C4-2B (cell line): Measurements from ENCODE around the gene HOXA6.

Experiments used
- H3K27ac ChIP-seq: fragments of 450-650 bp; 2 replicates; pipeline ENCODE4 v1.5.1; 2017
- ZFX ChIP-seq: fragments of 450-650 bp; IDR thresholded peaks from 2 replicates; pipeline ENCODE4 v1.6.1; 2017
- TF ChIP-seq, protein P1 (sequence below): fragments of 450-650 bp; conservative IDR thresholded peaks from 2 replicates; pipeline ENCODE4 v1.5.1; 2017; ENCODE audit warnings: mild to moderate bottlenecking

Gene HOXA6

DNA sequence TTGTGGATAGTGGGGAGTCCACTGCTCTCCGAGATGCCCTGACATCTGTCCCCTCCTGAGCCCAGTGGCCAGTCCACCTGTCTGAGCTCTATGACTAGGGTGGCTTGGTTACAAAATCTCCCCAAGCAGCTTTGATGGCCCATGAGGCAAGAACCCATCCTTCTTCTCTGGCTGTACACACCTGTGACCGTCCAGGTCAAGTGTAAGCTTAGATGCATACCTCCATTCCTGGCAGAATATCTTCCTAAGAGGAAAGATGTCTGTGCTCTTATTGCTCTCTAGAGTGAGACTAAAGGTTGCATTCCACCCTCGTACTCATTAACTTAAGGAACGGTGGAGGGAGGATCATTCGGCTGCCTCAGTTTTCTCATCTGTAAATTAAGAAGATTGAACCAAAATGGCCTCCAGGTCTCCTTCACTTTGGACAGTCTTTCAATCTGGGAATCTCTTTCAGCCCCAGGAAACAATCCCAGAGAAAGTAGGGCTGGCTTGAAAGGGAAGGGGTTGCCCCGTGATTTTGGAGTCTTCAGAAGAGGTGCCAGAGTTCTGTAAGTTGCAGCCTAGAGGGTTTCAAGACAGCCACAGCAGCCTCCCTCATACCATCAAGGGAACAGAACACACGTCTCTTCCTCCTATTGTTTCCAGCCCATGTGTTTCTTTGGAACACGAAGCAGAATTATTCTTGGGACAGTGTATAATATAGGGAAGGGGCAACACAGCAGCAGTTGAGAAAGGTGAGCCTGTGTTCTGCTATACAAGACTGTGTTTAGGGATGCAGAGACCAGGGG, 22.5 kb downstream of the HOXA6 start:
- TF ChIP-seq, protein P1, sequence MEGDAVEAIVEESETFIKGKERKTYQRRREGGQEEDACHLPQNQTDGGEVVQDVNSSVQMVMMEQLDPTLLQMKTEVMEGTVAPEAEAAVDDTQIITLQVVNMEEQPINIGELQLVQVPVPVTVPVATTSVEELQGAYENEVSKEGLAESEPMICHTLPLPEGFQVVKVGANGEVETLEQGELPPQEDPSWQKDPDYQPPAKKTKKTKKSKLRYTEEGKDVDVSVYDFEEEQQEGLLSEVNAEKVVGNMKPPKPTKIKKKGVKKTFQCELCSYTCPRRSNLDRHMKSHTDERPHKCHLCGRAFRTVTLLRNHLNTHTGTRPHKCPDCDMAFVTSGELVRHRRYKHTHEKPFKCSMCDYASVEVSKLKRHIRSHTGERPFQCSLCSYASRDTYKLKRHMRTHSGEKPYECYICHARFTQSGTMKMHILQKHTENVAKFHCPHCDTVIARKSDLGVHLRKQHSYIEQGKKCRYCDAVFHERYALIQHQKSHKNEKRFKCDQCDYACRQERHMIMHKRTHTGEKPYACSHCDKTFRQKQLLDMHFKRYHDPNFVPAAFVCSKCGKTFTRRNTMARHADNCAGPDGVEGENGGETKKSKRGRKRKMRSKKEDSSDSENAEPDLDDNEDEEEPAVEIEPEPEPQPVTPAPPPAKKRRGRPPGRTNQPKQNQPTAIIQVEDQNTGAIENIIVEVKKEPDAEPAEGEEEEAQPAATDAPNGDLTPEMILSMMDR, result no peak
- TF ChIP-seq ZFX, result no peak
- H3K27ac ChIP-seq, result no peak overlapping the region

DNA sequence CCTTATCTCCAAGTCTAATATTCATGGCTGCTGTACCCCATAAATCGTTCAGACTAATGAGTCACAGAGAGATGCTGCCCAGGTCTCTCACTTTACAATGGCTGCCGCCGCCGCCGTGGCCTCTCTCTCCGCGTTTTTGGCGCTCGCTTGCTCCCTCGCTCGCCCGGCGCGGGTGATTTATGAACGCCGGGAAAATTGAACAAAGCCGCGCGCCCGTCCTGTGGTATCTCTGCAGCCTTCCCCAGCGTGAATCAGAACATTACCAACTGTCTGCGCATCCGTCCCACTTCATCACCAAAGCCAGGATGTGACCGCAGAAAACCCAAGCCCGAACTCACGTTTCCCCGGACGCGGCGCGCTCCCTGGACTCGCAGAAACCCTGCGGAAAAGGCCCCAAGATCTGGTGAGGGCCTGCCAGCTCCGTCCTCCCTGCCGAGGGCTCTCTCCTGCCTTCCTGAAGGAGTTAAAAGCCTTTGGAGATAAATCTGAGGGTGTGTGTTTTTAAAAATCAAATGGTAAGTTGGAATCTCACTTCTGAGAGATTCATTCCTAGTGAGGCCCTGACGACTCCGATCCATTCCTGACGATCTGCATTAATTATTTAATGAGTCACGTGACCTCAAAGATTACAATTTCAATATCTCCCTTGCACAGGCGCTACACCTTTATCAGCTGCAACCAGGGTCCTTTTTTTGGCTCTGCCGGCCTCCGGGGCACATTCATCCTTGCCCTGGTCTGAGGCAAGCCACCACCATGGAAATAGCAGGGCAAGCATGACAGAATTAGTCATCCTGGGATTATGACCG, 23.3 kb downstream of the HOXA6 start:
- TF ChIP-seq, protein P1, result no peak
- no peak for TF ChIP-seq ZFX
- no peak overlapping the region for H3K27ac ChIP-seq

DNA sequence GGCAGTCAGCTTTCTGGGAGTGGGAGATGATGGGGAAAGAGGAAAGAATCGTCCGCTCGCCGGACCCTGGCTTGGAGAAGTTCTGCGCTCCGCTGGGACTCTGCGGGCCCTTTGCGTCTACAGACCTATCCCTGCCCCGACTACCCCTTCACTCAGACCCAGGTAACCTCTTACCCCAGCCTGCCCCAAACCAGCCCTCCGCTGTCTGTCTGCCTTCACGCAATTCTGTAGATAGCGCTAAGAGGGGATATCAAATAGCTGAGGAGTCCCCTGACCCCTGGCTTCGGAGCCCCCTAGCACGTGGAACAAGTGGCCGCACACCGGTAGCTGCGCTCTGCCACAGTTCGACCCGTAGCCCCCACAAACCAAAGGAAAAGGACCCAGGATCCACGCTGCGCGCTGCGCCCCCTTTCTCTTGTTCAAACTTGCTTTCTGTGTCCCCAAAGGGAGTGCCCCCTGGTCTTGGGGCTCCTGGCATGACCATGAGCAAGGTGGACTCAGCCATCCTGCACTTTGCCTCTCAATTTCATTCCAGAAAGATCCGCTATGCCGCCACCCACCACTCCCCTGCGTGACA, 24.0 kb downstream of the HOXA6 start:
- no peak for TF ChIP-seq ZFX
- TF ChIP-seq, protein P1, result no peak

DNA sequence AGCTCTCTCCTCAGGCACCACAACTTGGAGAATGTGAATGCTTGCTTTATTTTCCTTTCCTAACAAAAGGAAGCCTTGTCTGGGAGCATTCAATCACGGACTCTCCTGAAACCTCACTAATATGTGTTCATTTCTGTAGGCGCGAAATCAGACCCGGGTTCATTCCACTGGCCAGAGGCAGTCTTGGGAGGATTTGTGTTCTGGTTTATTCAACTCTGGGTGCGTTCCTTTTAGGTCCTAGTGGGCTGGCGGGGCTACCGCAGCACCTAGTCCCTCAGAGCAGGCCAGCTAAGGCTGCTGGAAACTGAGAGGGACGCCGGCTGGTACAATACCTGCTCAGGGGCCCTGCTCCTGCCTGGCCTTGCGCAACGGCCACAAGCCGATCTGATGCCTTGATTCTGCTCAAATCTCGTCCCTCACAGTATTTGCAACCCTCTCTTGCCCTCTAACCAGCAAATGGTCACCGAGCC, 24.5 kb downstream of the HOXA6 start:
- TF ChIP-seq, protein P1, result no peak
- no peak for TF ChIP-seq ZFX
- no peak overlapping the region for H3K27ac ChIP-seq

More for the DNA sequence above, 24.0 kb downstream of the HOXA6 start:
- no peak overlapping the region for H3K27ac ChIP-seq

DNA sequence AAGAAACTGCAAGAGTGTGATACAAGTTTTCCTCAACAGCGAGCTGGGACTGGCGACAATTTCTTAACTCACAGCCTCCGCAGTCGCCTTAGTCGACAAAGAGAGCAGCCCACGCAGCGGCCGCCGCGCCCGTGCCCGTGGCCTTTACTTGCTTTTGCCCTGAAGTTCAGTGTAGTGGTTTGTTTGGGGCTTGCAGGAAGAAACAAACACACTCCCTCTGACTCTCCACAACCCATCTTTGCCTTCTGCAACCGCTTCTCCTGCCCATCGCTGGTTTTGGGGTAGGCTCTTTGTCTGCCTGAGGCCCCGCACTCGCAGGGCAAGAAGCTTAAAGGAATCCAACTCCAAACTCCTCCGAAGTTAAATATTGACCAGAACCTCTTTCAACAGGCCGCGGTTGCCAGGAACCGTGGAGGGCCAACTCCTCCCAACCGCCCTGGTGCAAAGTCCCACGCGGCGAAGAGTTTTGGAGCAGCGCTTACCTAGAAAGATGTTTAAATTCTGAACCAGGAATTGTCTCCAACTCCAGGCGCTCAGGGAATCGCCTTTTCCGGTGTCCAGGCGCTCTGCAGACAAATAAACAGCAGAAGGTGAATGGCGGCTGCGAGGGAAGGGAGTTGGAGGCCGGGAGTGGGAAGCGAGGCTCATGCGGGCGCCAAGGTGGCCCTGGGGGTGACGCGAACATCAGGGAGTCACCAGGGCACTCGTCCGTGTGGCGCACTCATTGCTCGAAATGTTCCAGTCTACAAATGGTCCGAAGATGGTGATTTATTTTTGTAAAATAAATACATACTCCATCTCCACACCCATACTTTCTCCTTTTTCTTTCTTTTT, 25.3 kb downstream of the HOXA6 start:
- TF ChIP-seq, protein P1, result no peak
- TF ChIP-seq ZFX, result no peak
- H3K27ac ChIP-seq, result peak overlapping the region; percentile 19; the same call in 1 of the 2 replicates

DNA sequence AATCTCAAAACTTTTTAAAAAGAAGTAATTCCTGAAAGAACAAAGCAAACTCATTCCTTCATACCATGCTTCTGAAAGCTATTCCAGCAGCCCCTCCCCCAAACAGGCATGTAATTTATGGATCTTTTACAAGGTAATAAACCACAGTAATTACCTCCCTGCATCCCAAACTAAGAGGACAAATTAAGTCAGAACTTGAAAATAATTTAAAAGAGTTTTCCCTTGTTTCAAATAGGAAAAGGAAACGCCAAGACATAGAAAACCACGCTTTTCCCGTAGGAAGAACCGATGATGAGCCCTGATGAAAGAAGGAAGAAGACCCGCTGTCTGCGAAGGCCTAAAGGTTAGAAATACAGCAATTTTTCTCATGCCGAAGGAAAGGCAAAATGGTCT, 25.9 kb downstream of the HOXA6 start:
- TF ChIP-seq, protein P1, result no peak
- TF ChIP-seq ZFX, result no peak
- peak overlapping the region; percentile 19; the same call in 1 of the 2 replicates for H3K27ac ChIP-seq
